GM19099 (cell line): ENCODE measurements around the gene XPNPEP2.

ENCODE experiments used
- POLR2A ChIP-seq: IDR thresholded peaks from 3 replicates; pipeline ENCODE4 v1.6.1; 2011; ENCODE audit warnings: low read depth; ENCODE audit not compliant: insufficient read length; ENCODE audit errors: extremely low read depth

The XPNPEP2 gene

GRCh38 chrX:129706400-129707072, 32.2 kb upstream of the XPNPEP2 start:
- TF ChIP-seq POLR2A: no peak

GRCh38 chrX:129714581-129714980, 24.2 kb upstream of the XPNPEP2 start:
- no peak for TF ChIP-seq POLR2A

GRCh38 chrX:129716507-129716906, 22.3 kb upstream of the XPNPEP2 start:
- TF ChIP-seq POLR2A: no peak

- TF ChIP-seq POLR2A: no peak
Measured at GRCh38 chrX:129717892-129718291, 20.9 kb upstream of the XPNPEP2 start.

- no peak for TF ChIP-seq POLR2A
Measured at GRCh38 chrX:129718676-129719075, 20.1 kb upstream of the XPNPEP2 start.

- TF ChIP-seq POLR2A: no peak
Measured at GRCh38 chrX:129719268-129719667, 19.5 kb upstream of the XPNPEP2 start.

- TF ChIP-seq POLR2A: no peak
Measured at GRCh38 chrX:129719931-129720530, 18.7 kb upstream of the XPNPEP2 start.

GRCh38 chrX:129720741-129721140, 18.0 kb upstream of the XPNPEP2 start:
- no peak for TF ChIP-seq POLR2A

- no peak for TF ChIP-seq POLR2A
Measured at GRCh38 chrX:129721414-129721813, 17.4 kb upstream of the XPNPEP2 start.

GRCh38 chrX:129721870-129722269, 16.9 kb upstream of the XPNPEP2 start:
- TF ChIP-seq POLR2A: no peak

GRCh38 chrX:129723511-129723910, 15.3 kb upstream of the XPNPEP2 start:
- TF ChIP-seq POLR2A: no peak

- TF ChIP-seq POLR2A: no peak
Measured at GRCh38 chrX:129724754-129725153, 14.0 kb upstream of the XPNPEP2 start.

GRCh38 chrX:129726307-129727111, 12.3 kb upstream of the XPNPEP2 start:
- no peak for TF ChIP-seq POLR2A

- no peak for TF ChIP-seq POLR2A
Measured at GRCh38 chrX:129728061-129728460, 10.7 kb upstream of the XPNPEP2 start.

- TF ChIP-seq POLR2A: no peak
Measured at GRCh38 chrX:129731228-129731627, 7.6 kb upstream of the XPNPEP2 start.

GRCh38 chrX:129732857-129733256, 5.9 kb upstream of the XPNPEP2 start:
- TF ChIP-seq POLR2A: no peak
